GM23338 (cell line): ENCODE measurements around the gene GATAD2A. TPM values are rescaled to one million over a fixed set of nuclear protein-coding genes. Genes with fewer than 3 reads are reported as not detected.

ENCODE experiments used
- ATAC-seq: fragments of 200-7000 bp; cut with Tn5 transposase; 3 replicates; pipeline ENCODE4 v1.9.1; 2020
- DNase-seq: peaks from one replicate; pipeline ENCODE4 v3.0.0-alpha.2; 2015; ENCODE audit warnings: low spot score
- H2AFZ ChIP-seq: fragments of 200-600 bp; sonication (generic); 2 replicates; pipeline ENCODE4 v1.8.0; 2016; ENCODE audit warnings: antibody characterized with exemption, mild to moderate bottlenecking, moderate library complexity
- H3F3A ChIP-seq: fragments of 200-600 bp; sonication (generic); replicated peaks from 2 replicates; pipeline ENCODE4 v1.8.0; 2017; ENCODE audit warnings: antibody characterized with exemption, mixed run types, low read depth
- H3K27ac ChIP-seq: fragments of 200-600 bp; sonication (generic); 2 replicates; pipeline ENCODE4 v1.6.1; 2016; ENCODE audit warnings: low read depth
- H3K27me3 ChIP-seq: fragments of 200-600 bp; sonication (generic); 2 replicates; pipeline ENCODE4 v1.8.0; 2016; ENCODE audit warnings: mild to moderate bottlenecking, mixed run types, moderate library complexity; ENCODE audit not compliant: insufficient read depth
- H3K36me3 ChIP-seq: fragments of 200-600 bp; sonication (generic); 2 replicates; pipeline ENCODE4 v1.8.0; 2016; ENCODE audit warnings: mild to moderate bottlenecking; ENCODE audit not compliant: insufficient read depth
- H3K4me1 ChIP-seq: fragments of 200-600 bp; sonication (generic); 2 replicates; pipeline ENCODE4 v1.8.0; 2016; ENCODE audit warnings: mild to moderate bottlenecking, moderate library complexity; ENCODE audit not compliant: insufficient read depth
- H3K4me2 ChIP-seq: fragments of 200-600 bp; sonication (generic); 2 replicates; pipeline ENCODE4 v1.7.1; 2017; ENCODE audit warnings: mixed run types
- H3K4me3 ChIP-seq: fragments of 200-600 bp; sonication (generic); 2 replicates; pipeline ENCODE4 v1.6.1; 2016; ENCODE audit warnings: mixed run types
- H3K79me2 ChIP-seq: fragments of 200-600 bp; sonication (generic); replicated peaks from 2 replicates; pipeline ENCODE4 v1.8.0; 2017; ENCODE audit warnings: mild to moderate bottlenecking; ENCODE audit not compliant: insufficient read depth
- H3K9me2 ChIP-seq: fragments of 200-600 bp; sonication (generic); 2 replicates; pipeline ENCODE4 v1.8.0; 2017; ENCODE audit not compliant: insufficient read depth
- H4K20me1 ChIP-seq: fragments of 200-600 bp; sonication (generic); replicated peaks from 2 replicates; pipeline ENCODE4 v1.8.0; 2017; ENCODE audit warnings: mild to moderate bottlenecking; ENCODE audit not compliant: insufficient read depth
- H3K27ac Mint-ChIP-seq: 2 replicates; pipeline ENCODE4 v1.8.0; 2020; ENCODE audit warnings: inconsistent platforms, mild to moderate bottlenecking, moderate library complexity, mixed read lengths
- H3K27me3 Mint-ChIP-seq: 3 replicates; pipeline ENCODE4 v1.8.0; 2022; ENCODE audit warnings: low read depth, mild to moderate bottlenecking, moderate library complexity, mixed read lengths, inconsistent platforms; ENCODE audit not compliant: insufficient read depth, poor library complexity
- H3K36me3 Mint-ChIP-seq: 3 replicates; pipeline ENCODE4 v1.8.0; 2021; ENCODE audit warnings: low read depth, mild to moderate bottlenecking, inconsistent platforms, moderate library complexity, mixed read lengths
- H3K4me1 Mint-ChIP-seq: 3 replicates; pipeline ENCODE4 v1.8.0; 2020; ENCODE audit warnings: mild to moderate bottlenecking, inconsistent platforms, mixed read lengths
- H3K4me3 Mint-ChIP-seq: 3 replicates; pipeline ENCODE4 v1.8.0; 2021; ENCODE audit warnings: moderate library complexity, mild to moderate bottlenecking, inconsistent platforms, mixed read lengths
- H3K9me3 Mint-ChIP-seq: 3 replicates; pipeline ENCODE4 v1.8.0; 2020; ENCODE audit warnings: moderate library complexity, mild to moderate bottlenecking, inconsistent platforms, mixed read lengths
- CREB1 ChIP-seq: fragments of 250-450 bp; sonication (Bioruptor Pico); IDR thresholded peaks from 2 replicates; pipeline ENCODE4 v1.5.0; 2020; ENCODE audit warnings: low read depth, mild to moderate bottlenecking, moderate library complexity
- EZH2 ChIP-seq: fragments of 200-600 bp; sonication (generic); IDR thresholded peaks from one replicate; pipeline ENCODE4 v1.8.0; 2017; ENCODE audit warnings: antibody characterized with exemption, mild to moderate bottlenecking, low read depth; ENCODE audit not compliant: unreplicated experiment
- EZH2phosphoT487 ChIP-seq: fragments of 200-600 bp; sonication (generic); IDR thresholded peaks from one replicate; pipeline ENCODE4 v1.8.1; 2018; ENCODE audit warnings: antibody characterized with exemption; ENCODE audit not compliant: unreplicated experiment
- POLR2AphosphoS5 ChIP-seq: IDR thresholded peaks from 2 replicates; pipeline ENCODE4 v1.6.1; 2016; ENCODE audit warnings: antibody characterized with exemption, low read depth
- STAT1 ChIP-seq: IDR thresholded peaks from one replicate; pipeline ENCODE4 v1.6.1; 2016; ENCODE audit warnings: antibody characterized with exemption; ENCODE audit not compliant: unreplicated experiment
- ZNF331 ChIP-seq: fragments of 250-450 bp; sonication (Bioruptor Pico); IDR thresholded peaks from 2 replicates; pipeline ENCODE4 v1.5.0; 2020; ENCODE audit warnings: low read depth, mild to moderate bottlenecking, moderate library complexity
- polyA plus RNA-seq: library from polyadenylated mRNA; unstranded; fragments of >200 nt; fragmentation: Nextera tagmentation; extraction: Ambion mirVana; gene quantifications from 2 replicates; pipeline ENCODE4 v1.2.1, GENCODE V29; 2016
- total RNA-seq: library from RNA; depleted of rRNA; stranded (reverse); fragments of >200 nt; shearing (Covaris generic); gene quantifications from 2 replicates; pipeline ENCODE4 v1.2.3, GENCODE V29; 2014
- TF ChIP-seq, protein P1 (sequence below): fragments of 250-450 bp; sonication (Bioruptor Pico); IDR thresholded peaks from 2 replicates; pipeline ENCODE4 v1.5.0; 2020; ENCODE audit warnings: mild to moderate bottlenecking, moderate library complexity
- TF ChIP-seq, protein P2 (sequence below), 2 experiments: fragments of 200-600 bp in 1 of 2; sonication (generic) in 1 of 2; conservative IDR thresholded peaks; 2 replicates each; pipeline versions ENCODE4 v1.5.1 to v1.6.1; 2016 to 2017; ENCODE audit warnings: antibody characterized with exemption in 2 of 2, low read depth in 2 of 2, mild to moderate bottlenecking in 2 of 2, moderate library complexity in 1 of 2
- TF ChIP-seq, protein P3 (sequence below): IDR thresholded peaks from one replicate; pipeline ENCODE4 v1.6.1; 2018; ENCODE audit warnings: antibody characterized with exemption; ENCODE audit not compliant: unreplicated experiment

The GATAD2A gene
- total and polyA plus RNA-seq, 2 experiments from 2014 or later, result 40.0 to 151 TPM

DNA sequence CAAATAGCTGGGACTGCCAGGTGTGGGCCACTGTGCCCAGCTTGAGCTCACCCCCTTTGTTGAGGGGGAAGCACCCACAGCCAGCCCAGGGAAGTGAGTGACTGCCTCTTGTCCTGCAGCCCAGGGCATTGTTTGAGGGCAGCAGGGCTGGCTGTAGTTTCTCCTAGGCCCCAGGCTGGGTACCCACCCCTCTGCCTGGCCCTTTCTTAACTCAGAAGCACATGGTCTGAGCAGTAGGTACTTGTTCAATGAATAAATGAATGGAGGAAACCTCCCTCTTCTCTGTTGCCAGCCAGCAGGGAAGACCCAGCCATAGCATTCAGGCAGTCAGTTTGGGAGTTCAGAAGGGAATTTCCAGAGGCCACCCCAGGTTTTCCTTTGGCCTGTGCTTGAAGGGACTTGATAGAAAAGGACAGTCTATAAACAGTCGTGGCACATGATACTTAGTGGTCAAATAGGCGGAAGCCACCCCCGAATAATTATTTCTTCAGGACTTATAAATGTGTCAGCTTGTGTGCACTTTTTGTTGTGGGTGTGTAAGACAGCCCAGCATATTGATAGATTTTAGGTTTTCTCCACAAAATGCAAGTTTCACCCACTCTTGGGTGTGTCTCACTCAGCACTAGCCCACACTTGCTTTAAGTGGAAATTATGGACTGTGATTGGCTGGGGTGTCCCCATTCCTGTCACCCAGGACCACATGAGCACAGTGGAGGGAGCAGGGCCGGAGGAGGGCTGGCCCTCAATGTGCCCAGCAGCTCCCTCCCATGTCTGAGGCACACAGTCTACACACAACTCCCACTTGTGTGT is 33.1 kb downstream of the GATAD2A start (continued):
- TF ChIP-seq, protein P1, sequence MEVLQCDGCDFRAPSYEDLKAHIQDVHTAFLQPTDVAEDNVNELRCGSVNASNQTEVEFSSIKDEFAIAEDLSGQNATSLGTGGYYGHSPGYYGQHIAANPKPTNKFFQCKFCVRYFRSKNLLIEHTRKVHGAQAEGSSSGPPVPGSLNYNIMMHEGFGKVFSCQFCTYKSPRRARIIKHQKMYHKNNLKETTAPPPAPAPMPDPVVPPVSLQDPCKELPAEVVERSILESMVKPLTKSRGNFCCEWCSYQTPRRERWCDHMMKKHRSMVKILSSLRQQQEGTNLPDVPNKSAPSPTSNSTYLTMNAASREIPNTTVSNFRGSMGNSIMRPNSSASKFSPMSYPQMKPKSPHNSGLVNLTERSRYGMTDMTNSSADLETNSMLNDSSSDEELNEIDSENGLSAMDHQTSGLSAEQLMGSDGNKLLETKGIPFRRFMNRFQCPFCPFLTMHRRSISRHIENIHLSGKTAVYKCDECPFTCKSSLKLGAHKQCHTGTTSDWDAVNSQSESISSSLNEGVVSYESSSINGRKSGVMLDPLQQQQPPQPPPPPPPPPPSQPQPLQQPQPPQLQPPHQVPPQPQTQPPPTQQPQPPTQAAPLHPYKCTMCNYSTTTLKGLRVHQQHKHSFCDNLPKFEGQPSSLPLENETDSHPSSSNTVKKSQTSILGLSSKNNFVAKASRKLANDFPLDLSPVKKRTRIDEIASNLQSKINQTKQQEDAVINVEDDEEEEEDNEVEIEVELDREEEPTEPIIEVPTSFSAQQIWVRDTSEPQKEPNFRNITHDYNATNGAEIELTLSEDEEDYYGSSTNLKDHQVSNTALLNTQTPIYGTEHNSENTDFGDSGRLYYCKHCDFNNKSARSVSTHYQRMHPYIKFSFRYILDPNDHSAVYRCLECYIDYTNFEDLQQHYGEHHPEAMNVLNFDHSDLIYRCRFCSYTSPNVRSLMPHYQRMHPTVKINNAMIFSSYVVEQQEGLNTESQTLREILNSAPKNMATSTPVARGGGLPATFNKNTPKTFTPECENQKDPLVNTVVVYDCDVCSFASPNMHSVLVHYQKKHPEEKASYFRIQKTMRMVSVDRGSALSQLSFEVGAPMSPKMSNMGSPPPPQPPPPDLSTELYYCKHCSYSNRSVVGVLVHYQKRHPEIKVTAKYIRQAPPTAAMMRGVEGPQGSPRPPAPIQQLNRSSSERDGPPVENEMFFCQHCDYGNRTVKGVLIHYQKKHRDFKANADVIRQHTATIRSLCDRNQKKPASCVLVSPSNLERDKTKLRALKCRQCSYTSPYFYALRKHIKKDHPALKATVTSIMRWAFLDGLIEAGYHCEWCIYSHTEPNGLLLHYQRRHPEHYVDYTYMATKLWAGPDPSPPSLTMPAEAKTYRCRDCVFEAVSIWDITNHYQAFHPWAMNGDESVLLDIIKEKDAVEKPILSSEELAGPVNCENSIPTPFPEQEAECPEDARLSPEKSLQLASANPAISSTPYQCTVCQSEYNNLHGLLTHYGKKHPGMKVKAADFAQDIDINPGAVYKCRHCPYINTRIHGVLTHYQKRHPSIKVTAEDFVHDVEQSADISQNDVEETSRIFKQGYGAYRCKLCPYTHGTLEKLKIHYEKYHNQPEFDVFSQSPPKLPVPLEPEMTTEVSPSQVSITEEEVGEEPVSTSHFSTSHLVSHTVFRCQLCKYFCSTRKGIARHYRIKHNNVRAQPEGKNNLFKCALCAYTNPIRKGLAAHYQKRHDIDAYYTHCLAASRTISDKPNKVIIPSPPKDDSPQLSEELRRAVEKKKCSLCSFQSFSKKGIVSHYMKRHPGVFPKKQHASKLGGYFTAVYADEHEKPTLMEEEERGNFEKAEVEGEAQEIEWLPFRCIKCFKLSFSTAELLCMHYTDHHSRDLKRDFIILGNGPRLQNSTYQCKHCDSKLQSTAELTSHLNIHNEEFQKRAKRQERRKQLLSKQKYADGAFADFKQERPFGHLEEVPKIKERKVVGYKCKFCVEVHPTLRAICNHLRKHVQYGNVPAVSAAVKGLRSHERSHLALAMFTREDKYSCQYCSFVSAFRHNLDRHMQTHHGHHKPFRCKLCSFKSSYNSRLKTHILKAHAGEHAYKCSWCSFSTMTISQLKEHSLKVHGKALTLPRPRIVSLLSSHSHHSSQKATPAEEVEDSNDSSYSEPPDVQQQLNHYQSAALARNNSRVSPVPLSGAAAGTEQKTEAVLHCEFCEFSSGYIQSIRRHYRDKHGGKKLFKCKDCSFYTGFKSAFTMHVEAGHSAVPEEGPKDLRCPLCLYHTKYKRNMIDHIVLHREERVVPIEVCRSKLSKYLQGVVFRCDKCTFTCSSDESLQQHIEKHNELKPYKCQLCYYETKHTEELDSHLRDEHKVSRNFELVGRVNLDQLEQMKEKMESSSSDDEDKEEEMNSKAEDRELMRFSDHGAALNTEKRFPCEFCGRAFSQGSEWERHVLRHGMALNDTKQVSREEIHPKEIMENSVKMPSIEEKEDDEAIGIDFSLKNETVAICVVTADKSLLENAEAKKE (CRISPR knock-in tag), result no peak
- TF ChIP-seq, protein P2, sequence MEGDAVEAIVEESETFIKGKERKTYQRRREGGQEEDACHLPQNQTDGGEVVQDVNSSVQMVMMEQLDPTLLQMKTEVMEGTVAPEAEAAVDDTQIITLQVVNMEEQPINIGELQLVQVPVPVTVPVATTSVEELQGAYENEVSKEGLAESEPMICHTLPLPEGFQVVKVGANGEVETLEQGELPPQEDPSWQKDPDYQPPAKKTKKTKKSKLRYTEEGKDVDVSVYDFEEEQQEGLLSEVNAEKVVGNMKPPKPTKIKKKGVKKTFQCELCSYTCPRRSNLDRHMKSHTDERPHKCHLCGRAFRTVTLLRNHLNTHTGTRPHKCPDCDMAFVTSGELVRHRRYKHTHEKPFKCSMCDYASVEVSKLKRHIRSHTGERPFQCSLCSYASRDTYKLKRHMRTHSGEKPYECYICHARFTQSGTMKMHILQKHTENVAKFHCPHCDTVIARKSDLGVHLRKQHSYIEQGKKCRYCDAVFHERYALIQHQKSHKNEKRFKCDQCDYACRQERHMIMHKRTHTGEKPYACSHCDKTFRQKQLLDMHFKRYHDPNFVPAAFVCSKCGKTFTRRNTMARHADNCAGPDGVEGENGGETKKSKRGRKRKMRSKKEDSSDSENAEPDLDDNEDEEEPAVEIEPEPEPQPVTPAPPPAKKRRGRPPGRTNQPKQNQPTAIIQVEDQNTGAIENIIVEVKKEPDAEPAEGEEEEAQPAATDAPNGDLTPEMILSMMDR (conservative IDR thresholded peaks at IDR 0.05; ENCODE audit: low read depth in 2 of 2), result no peak
- TF ChIP-seq CREB1, result no peak
- TF ChIP-seq ZNF331 (CRISPR knock-in tag), result no peak
- no peak for TF ChIP-seq EZH2phosphoT487
- no peak for TF ChIP-seq POLR2AphosphoS5

DNA sequence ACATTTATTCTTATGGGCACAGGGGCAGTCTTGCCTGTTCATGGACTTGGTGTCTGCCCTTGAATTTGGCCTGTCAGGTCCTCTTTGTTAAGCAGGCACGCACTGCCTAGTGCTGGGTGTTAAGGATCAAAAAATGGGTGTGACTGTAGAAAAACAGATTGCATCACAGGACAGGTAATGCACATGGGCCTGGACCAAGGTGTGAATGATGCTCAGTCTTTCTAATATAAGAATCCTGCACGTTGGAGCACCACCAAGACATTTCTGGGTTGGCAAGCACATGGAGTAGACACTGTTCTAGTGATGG is 33.7 kb downstream of the GATAD2A start:
- Mint-ChIP-seq H3K9me3 (no peaks in the 10 kb centered on the region; the same call in 2 of the 3 replicates), H3K4me1 (peaks cover 13% of the 10 kb centered on the region), H3K36me3 (peaks cover 12% of the 10 kb centered on the region; the same call in 2 of the 3 replicates), H3K4me3 (no peak overlapping the region), H3K27me3 (peaks cover 11% of the 10 kb centered on the region), H3K27ac (no peak overlapping the region)
- H3K4me1 ChIP-seq, result peaks cover 4% of the 10 kb centered on the region; the same call in 1 of the 2 replicates
- DNase-seq (no peak), ATAC-seq (no peak)
- peaks cover 100% of the 10 kb centered on the region for H3K79me2 ChIP-seq
- no peak overlapping the region for H3K4me2 ChIP-seq
- peaks cover 7% of the 10 kb centered on the region for H3F3A ChIP-seq
- H3K27me3 ChIP-seq, result no peaks in the 10 kb centered on the region
- no peak overlapping the region for H3K4me3 ChIP-seq
- peaks cover 89% of the 10 kb centered on the region for H4K20me1 ChIP-seq
- no peaks in the 10 kb centered on the region for H3K36me3 ChIP-seq
- H3K9me2 ChIP-seq, result no peaks in the 10 kb centered on the region
- H2AFZ ChIP-seq, result no peak overlapping the region
- H3K27ac ChIP-seq, result no peak overlapping the region
- no peak for TF ChIP-seq STAT1
- TF ChIP-seq, protein P3, sequence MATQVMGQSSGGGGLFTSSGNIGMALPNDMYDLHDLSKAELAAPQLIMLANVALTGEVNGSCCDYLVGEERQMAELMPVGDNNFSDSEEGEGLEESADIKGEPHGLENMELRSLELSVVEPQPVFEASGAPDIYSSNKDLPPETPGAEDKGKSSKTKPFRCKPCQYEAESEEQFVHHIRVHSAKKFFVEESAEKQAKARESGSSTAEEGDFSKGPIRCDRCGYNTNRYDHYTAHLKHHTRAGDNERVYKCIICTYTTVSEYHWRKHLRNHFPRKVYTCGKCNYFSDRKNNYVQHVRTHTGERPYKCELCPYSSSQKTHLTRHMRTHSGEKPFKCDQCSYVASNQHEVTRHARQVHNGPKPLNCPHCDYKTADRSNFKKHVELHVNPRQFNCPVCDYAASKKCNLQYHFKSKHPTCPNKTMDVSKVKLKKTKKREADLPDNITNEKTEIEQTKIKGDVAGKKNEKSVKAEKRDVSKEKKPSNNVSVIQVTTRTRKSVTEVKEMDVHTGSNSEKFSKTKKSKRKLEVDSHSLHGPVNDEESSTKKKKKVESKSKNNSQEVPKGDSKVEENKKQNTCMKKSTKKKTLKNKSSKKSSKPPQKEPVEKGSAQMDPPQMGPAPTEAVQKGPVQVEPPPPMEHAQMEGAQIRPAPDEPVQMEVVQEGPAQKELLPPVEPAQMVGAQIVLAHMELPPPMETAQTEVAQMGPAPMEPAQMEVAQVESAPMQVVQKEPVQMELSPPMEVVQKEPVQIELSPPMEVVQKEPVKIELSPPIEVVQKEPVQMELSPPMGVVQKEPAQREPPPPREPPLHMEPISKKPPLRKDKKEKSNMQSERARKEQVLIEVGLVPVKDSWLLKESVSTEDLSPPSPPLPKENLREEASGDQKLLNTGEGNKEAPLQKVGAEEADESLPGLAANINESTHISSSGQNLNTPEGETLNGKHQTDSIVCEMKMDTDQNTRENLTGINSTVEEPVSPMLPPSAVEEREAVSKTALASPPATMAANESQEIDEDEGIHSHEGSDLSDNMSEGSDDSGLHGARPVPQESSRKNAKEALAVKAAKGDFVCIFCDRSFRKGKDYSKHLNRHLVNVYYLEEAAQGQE, result no peak
- no peak for TF ChIP-seq ZNF331 (CRISPR knock-in tag)
- TF ChIP-seq POLR2AphosphoS5, result no peak
- no peak for TF ChIP-seq EZH2phosphoT487
- TF ChIP-seq EZH2, result no peak
- TF ChIP-seq CREB1, result no peak
- TF ChIP-seq, protein P2 (conservative IDR thresholded peaks at IDR 0.05; ENCODE audit: low read depth in 2 of 2), result no peak
